Stimulated activated CD8-positive, alpha-beta memory T cell treated with anti-CD3 and anti-CD28 coated beads, Interleukin-2, amount 100 ng/mL, for 48 hours (primary cell): ENCODE measurements around the gene COPZ1.
"Not testable (repeated sequence)": the region's sequence is repeated elsewhere in the genome, so short reads cannot be mapped to it uniquely, and the experiment has no call there.

Experiments used
- DNase-seq, 2 donors: peaks; one replicate each; pipeline ENCODE4 v3.0.0-alpha.2; 2020; ENCODE audit warnings: low read depth in 2 of 2

The COPZ1 gene

GRCh38 chr12:54324617-54325441, at the start of gene COPZ1:
Gene COPZ1, plus strand, starts transcription at chr12:54325131. Its CDS starts 33 bp downstream, at chr12:54325164.
- peak; percentile 86 to 89 for DNase-seq

- DNase-seq, result no peak
Measured at GRCh38 chr12:54276368-54276767, 48.6 kb upstream of the COPZ1 start.

- DNase-seq, result no peak
Measured at GRCh38 chr12:54277823-54278276, 47.1 kb upstream of the COPZ1 start.

GRCh38 chr12:54279227-54279631, 45.7 kb upstream of the COPZ1 start:
- no peak for DNase-seq

- peak; percentile 98 to 99 for DNase-seq
Measured at GRCh38 chr12:54279632-54280467, 45.1 kb upstream of the COPZ1 start, which contains the start of gene CBX5. Gene CBX5, minus strand, starts transcription at chr12:54280122. Its CDS starts 22,472 bp downstream, at chr12:54257650.

GRCh38 chr12:54280468-54281260, 44.3 kb upstream of the COPZ1 start, which contains the start of gene HNRNPA1:
Gene HNRNPA1, plus strand, starts transcription at chr12:54280726. Its CDS starts 82 bp downstream, at chr12:54280808.
- peak; percentile 74 to 86 for DNase-seq

- DNase-seq, result not testable (repeated sequence)
Measured at GRCh38 chr12:54281261-54281638, 43.7 kb upstream of the COPZ1 start.

- DNase-seq, result not testable (repeated sequence)
Measured at GRCh38 chr12:54281694-54282093, 43.2 kb upstream of the COPZ1 start.

- DNase-seq, result no peak
Measured at GRCh38 chr12:54282949-54283593, 41.9 kb upstream of the COPZ1 start.

GRCh38 chr12:54284070-54284780, 40.7 kb upstream of the COPZ1 start:
- not testable (repeated sequence) for DNase-seq

- no peak for DNase-seq
Measured at GRCh38 chr12:54285150-54286041, 39.5 kb upstream of the COPZ1 start.

- DNase-seq, result no peak
Measured at GRCh38 chr12:54286042-54287030, 38.6 kb upstream of the COPZ1 start.

- no peak for DNase-seq
Measured at GRCh38 chr12:54287261-54288157, 37.4 kb upstream of the COPZ1 start.

- no peak for DNase-seq
Measured at GRCh38 chr12:54292083-54292930, 32.6 kb upstream of the COPZ1 start.

GRCh38 chr12:54292931-54293241, 32.0 kb upstream of the COPZ1 start:
- DNase-seq, result no peak
